HL-60 (cell line): ENCODE measurements around the gene CLDN3.

Experiments used
- DNase-seq, 2 experiments: peaks; one replicate each; pipeline ENCODE4 v3.0.0-alpha.2; 2010 to 2020; ENCODE audit warnings: low read depth in 1 of 2, low spot score in 1 of 2
- H3K27ac ChIP-seq: fragments of 250-450 bp; sonication (Bioruptor Pico); replicated peaks from 2 replicates; pipeline ENCODE4 v1.5.1; 2020; ENCODE audit warnings: mild to moderate bottlenecking, moderate library complexity
- H3K27me3 ChIP-seq: fragments of 250-450 bp; sonication (Bioruptor Pico); 2 replicates; pipeline ENCODE4 v1.5.1; 2021; ENCODE audit warnings: mild to moderate bottlenecking, moderate library complexity; ENCODE audit not compliant: insufficient read depth, poor library complexity, severe bottlenecking
- H3K4me3 ChIP-seq: replicated peaks from 2 replicates; pipeline ENCODE4 v1.5.1; 2011; ENCODE audit warnings: mild to moderate bottlenecking, control low read depth, low read length; ENCODE audit not compliant: insufficient read depth
- GABPA ChIP-seq: IDR thresholded peaks from 2 replicates; pipeline ENCODE4 v1.6.1; 2012; ENCODE audit warnings: low read depth
- POLR2AphosphoS5 ChIP-seq: IDR thresholded peaks from 2 replicates; pipeline ENCODE4 v1.6.1; 2012; ENCODE audit warnings: low read depth
- SPI1 ChIP-seq: IDR thresholded peaks from 2 replicates; pipeline ENCODE4 v1.6.1; 2012; ENCODE audit warnings: low read depth, mild to moderate bottlenecking, borderline replicate concordance
- TF ChIP-seq, protein P1 (sequence below): IDR thresholded peaks from one replicate; pipeline ENCODE4 v1.5.1; 2011; ENCODE audit warnings: low read length, control low read depth, inconsistent platforms; ENCODE audit not compliant: insufficient read depth
- TF ChIP-seq, protein P2 (sequence below): IDR thresholded peaks from 2 replicates; pipeline ENCODE4 v1.6.1; 2012; ENCODE audit warnings: low read depth; ENCODE audit not compliant: insufficient replicate concordance

CLDN3 gene

DNA sequence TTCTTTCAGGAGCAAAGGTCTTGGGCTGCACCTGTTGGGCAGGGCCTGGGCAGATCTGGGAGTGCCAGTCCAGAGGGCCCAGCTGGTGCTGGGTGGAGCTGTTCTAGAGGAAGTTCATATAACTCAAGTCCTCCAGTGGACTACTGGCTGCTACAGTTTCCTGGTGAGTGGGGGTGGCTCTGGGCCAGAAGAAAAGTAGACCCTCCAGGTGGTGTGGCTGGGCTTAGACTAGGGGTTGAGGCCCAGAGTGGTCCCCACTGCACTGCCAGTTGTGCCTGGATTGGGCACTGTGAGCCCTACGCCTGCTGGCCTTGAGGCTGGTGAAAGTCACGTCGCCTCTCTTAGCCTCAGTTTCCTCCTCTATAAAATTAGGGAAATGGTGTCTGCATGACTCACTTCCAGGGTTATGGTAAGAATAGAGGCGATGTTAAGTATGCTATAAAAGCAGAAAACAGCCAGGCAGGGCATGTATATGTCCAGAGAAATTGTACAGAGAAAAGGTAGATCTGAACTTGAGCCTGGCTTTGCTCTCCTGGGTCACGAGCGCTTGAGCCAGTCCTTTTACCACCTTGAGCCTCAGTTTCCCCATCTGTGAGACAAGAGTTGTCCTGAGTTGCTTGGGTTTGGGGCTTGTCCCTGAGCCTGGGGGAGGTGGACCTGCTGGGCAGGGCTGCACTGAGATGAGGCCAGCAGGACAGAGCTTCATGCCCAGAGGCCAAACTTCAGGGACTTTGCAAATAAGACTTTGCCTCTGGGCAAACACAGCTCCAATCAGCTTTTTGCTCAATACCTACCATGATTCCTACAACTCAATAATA, 3.8 kb upstream of the CLDN3 start:
- TF ChIP-seq GABPA: no peak
- TF ChIP-seq POLR2AphosphoS5: no peak
- TF ChIP-seq, protein P1, sequence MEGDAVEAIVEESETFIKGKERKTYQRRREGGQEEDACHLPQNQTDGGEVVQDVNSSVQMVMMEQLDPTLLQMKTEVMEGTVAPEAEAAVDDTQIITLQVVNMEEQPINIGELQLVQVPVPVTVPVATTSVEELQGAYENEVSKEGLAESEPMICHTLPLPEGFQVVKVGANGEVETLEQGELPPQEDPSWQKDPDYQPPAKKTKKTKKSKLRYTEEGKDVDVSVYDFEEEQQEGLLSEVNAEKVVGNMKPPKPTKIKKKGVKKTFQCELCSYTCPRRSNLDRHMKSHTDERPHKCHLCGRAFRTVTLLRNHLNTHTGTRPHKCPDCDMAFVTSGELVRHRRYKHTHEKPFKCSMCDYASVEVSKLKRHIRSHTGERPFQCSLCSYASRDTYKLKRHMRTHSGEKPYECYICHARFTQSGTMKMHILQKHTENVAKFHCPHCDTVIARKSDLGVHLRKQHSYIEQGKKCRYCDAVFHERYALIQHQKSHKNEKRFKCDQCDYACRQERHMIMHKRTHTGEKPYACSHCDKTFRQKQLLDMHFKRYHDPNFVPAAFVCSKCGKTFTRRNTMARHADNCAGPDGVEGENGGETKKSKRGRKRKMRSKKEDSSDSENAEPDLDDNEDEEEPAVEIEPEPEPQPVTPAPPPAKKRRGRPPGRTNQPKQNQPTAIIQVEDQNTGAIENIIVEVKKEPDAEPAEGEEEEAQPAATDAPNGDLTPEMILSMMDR: no peak
- TF ChIP-seq SPI1: no peak
- no peak overlapping the region for H3K27ac ChIP-seq
- H3K27me3 ChIP-seq: peaks cover 25% of the 10 kb centered on the region
- no peak overlapping the region for H3K4me3 ChIP-seq
- DNase-seq: no peak

DNA sequence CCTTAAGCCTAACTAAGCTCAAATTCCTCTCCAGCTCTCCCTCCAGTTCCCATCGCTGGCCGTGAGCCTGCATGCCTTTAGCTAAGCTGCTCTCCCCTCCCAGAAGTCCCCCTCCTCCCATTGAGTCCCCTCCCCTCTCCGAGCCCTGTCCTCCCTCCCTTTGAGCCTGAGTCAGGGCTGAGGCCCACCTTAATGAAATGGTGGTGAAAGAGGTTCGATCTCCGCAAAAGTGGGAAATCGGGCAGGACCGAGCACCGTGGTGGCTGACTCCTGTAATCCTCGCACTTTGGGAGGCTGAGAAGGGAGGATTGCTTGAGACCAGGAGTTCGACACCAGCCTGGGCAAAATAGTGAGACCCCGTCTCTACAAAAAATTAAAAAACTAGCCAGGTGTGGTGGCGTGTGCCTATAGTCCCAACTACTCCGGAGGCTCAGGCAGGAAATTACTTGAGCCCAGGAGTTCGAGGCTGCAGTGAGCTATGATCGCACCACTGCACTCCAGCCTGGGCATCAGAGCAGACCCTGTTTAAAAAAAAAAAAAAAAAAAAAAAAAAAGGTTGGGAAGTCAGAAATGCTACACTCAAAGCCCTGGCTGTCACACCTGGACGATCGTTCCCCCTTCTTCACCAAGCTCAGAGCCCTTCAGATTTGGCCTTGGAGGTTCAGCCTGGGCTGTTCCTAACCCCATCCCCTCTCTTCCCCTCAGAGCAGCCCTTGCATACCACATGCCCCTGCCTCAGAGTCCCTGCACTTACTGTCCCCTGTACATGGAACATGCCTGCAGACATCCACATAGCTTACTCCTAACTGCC, 995 bp upstream of the CLDN3 start:
- H3K27me3 ChIP-seq: peaks cover 32% of the 10 kb centered on the region
- no peak overlapping the region for H3K27ac ChIP-seq
- TF ChIP-seq POLR2AphosphoS5: no peak
- TF ChIP-seq, protein P2, sequence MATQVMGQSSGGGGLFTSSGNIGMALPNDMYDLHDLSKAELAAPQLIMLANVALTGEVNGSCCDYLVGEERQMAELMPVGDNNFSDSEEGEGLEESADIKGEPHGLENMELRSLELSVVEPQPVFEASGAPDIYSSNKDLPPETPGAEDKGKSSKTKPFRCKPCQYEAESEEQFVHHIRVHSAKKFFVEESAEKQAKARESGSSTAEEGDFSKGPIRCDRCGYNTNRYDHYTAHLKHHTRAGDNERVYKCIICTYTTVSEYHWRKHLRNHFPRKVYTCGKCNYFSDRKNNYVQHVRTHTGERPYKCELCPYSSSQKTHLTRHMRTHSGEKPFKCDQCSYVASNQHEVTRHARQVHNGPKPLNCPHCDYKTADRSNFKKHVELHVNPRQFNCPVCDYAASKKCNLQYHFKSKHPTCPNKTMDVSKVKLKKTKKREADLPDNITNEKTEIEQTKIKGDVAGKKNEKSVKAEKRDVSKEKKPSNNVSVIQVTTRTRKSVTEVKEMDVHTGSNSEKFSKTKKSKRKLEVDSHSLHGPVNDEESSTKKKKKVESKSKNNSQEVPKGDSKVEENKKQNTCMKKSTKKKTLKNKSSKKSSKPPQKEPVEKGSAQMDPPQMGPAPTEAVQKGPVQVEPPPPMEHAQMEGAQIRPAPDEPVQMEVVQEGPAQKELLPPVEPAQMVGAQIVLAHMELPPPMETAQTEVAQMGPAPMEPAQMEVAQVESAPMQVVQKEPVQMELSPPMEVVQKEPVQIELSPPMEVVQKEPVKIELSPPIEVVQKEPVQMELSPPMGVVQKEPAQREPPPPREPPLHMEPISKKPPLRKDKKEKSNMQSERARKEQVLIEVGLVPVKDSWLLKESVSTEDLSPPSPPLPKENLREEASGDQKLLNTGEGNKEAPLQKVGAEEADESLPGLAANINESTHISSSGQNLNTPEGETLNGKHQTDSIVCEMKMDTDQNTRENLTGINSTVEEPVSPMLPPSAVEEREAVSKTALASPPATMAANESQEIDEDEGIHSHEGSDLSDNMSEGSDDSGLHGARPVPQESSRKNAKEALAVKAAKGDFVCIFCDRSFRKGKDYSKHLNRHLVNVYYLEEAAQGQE: no peak
- H3K4me3 ChIP-seq: no peak overlapping the region
- DNase-seq: no peak

DNA sequence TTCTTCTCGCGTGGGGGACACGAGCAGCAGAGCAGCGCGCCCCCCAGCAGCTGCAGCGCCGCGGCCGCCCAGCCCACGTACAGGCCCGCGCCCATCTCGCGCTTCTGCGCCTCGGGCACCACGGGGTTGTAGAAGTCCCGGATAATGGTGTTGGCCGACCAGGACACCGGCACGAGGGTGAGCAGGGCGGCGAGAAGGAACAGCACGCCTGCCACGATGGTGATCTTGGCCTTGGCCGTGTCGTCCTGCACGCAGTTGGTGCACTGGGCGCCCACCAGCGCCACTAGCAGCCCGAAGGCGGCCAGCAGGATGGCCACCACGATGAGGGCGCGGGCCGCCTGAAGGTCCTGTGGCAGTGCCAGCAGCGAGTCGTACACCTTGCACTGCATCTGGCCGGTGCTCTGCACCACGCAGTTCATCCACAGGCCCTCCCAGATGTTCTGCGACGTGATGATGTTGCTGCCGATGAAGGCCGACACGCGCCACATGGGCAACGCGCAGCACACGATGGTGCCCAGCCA, 529 bp downstream of the CLDN3 start:
- H3K4me3 ChIP-seq: no peak overlapping the region
- peaks cover 32% of the 10 kb centered on the region for H3K27me3 ChIP-seq
- TF ChIP-seq SPI1 (no peak), GABPA (no peak), POLR2AphosphoS5 (no peak)
- TF ChIP-seq, protein P1: no peak
- TF ChIP-seq, protein P2: no peak
- DNase-seq: no peak
- H3K27ac ChIP-seq: no peak overlapping the region
